Measurements from ENCODE around the gene HMX1.

Gene HMX1

GRCh38 chr4:8857766-8858700 is 13.6 kb downstream of the HMX1 start:
- DNase-seq (ENCODE audit: low read depth in 1 of 2, low spot score in 1 of 2), result no peak

GRCh38 chr4:8856835-8857621 is 14.6 kb downstream of the HMX1 start:
- DNase-seq (ENCODE audit: low read depth in 1 of 2, low spot score in 1 of 2), result no peak

- DNase-seq (ENCODE audit: low read depth in 1 of 2, low spot score in 1 of 2), result no peak
Measured at GRCh38 chr4:8855818-8856245, 15.8 kb downstream of the HMX1 start.

- no peak for DNase-seq (ENCODE audit: low read depth in 1 of 2, low spot score in 1 of 2)
Measured at GRCh38 chr4:8854931-8855330, 16.7 kb downstream of the HMX1 start.

- DNase-seq (ENCODE audit: low read depth in 1 of 2, low spot score in 1 of 2), result no peak
Measured at GRCh38 chr4:8854016-8854415, 17.6 kb downstream of the HMX1 start.

GRCh38 chr4:8853249-8853648 is 18.4 kb downstream of the HMX1 start:
- no peak for DNase-seq (ENCODE audit: low read depth in 1 of 2, low spot score in 1 of 2)

GRCh38 chr4:8852118-8852704 is 19.4 kb downstream of the HMX1 start:
- no peak for DNase-seq (ENCODE audit: low read depth in 1 of 2, low spot score in 1 of 2)

- no peak for DNase-seq (ENCODE audit: low read depth in 1 of 2, low spot score in 1 of 2)
Measured at GRCh38 chr4:8851321-8852117, 20.1 kb downstream of the HMX1 start.

- DNase-seq (ENCODE audit: low read depth in 1 of 2, low spot score in 1 of 2), result no peak
Measured at GRCh38 chr4:8850830-8851188, 20.8 kb downstream of the HMX1 start.

GRCh38 chr4:8850074-8850829 is 21.4 kb downstream of the HMX1 start:
- DNase-seq (ENCODE audit: low read depth in 1 of 2, low spot score in 1 of 2), result no peak

GRCh38 chr4:8849266-8850073 is 22.2 kb downstream of the HMX1 start:
- no peak for DNase-seq (ENCODE audit: low read depth in 1 of 2, low spot score in 1 of 2)

GRCh38 chr4:8848507-8849265 is 23.0 kb downstream of the HMX1 start:
- DNase-seq (ENCODE audit: low read depth in 1 of 2, low spot score in 1 of 2), result no peak

- no peak for DNase-seq (ENCODE audit: low read depth in 1 of 2, low spot score in 1 of 2)
Measured at GRCh38 chr4:8847764-8848163, 23.9 kb downstream of the HMX1 start.

GRCh38 chr4:8847331-8847730 is 24.3 kb downstream of the HMX1 start:
- no peak for DNase-seq (ENCODE audit: low read depth in 1 of 2, low spot score in 1 of 2)

GRCh38 chr4:8846826-8847225 is 24.8 kb downstream of the HMX1 start:
- DNase-seq (ENCODE audit: low read depth in 1 of 2, low spot score in 1 of 2), result no peak

GRCh38 chr4:8846046-8846720 is 25.5 kb downstream of the HMX1 start:
- DNase-seq (ENCODE audit: low read depth in 1 of 2, low spot score in 1 of 2), result no peak

- DNase-seq (ENCODE audit: low read depth in 1 of 2, low spot score in 1 of 2), result no peak
Measured at GRCh38 chr4:8844976-8845690, 26.5 kb downstream of the HMX1 start.

- DNase-seq (ENCODE audit: low read depth in 1 of 2, low spot score in 1 of 2), result no peak
Measured at GRCh38 chr4:8843597-8843996, 28.0 kb downstream of the HMX1 start.
